Uterus (tissue), 4 donors: ENCODE measurements around the gene ANKRD40CL. TPM values are rescaled to one million over a fixed set of nuclear protein-coding genes. Genes with fewer than 3 reads are reported as not detected.

Experiments
- DNase-seq, 2 donors: peaks; one replicate each; pipeline ENCODE4 v3.0.0-alpha.2; 2019 to 2020
- H3K27ac ChIP-seq, 2 donors: fragments of 200-600 bp; sonication (generic); 1 replicate in 1 of 2; 2 replicates in 1 of 2; pipeline ENCODE4 v1.5.1; 2016 to 2018
- H3K27me3 ChIP-seq, 2 donors: fragments of 200-600 bp; sonication (generic); one replicate each; pipeline ENCODE4 v1.5.1; 2018 to 2019; ENCODE audit warnings: control low read depth in 1 of 2
- H3K36me3 ChIP-seq, 2 donors: fragments of 200-600 bp; sonication (generic); one replicate each; pipeline ENCODE4 v1.5.1; 2019; ENCODE audit warnings: control low read depth in 1 of 2
- H3K4me1 ChIP-seq, 2 donors: fragments of 200-600 bp; sonication (generic); one replicate each; pipeline ENCODE4 v1.5.1; 2018 to 2019; ENCODE audit warnings: control low read depth in 1 of 2
- H3K4me3 ChIP-seq, 2 donors: fragments of 200-600 bp; sonication (generic); 1 replicate in 1 of 2; 2 replicates in 1 of 2; pipeline ENCODE4 v1.5.1; 2018 to 2019; ENCODE audit warnings: mild to moderate bottlenecking in 1 of 2
- H3K9me3 ChIP-seq, 2 donors: fragments of 200-600 bp; sonication (generic); one replicate each; pipeline ENCODE4 v1.5.1; 2019; ENCODE audit warnings: control low read depth in 1 of 2
- CTCF ChIP-seq, 4 experiments: fragments of 200-600 bp in 2 of 4; fragments of 450-650 bp in 2 of 4; sonication (generic) in 2 of 4; IDR thresholded peaks; one replicate each; pipeline ENCODE4 v1.5.1; 2016 to 2019; ENCODE audit warnings: antibody characterized with exemption in 4 of 4, mild to moderate bottlenecking in 2 of 4, moderate library complexity in 1 of 4
- POLR2A ChIP-seq, 2 donors: fragments of 450-650 bp; IDR thresholded peaks; one replicate each; pipeline ENCODE4 v1.6.1; 2016; ENCODE audit warnings: antibody characterized with exemption in 2 of 2, mild to moderate bottlenecking in 1 of 2, moderate library complexity in 1 of 2
- intact Hi-C: fragments of 100-400 bp; cut with DNase I; formaldehyde crosslinking; loops from one replicate; pipeline ENCODE4 v1.15.1; 2023; ENCODE audit warnings: low total_unique reads
- total RNA-seq, 4 donors: library from RNA; depleted of rRNA in 3 of 4; stranded (reverse); fragments of >200 nt in 3 of 4; gene quantifications; one replicate each; pipeline versions ENCODE4 v1.1.0 to v1.2.4, GENCODE V29; 2014 to 2023
- donor health status: DM: yes; HTN: yes; CAD: no.

The ANKRD40CL gene
- total RNA-seq, 4 donors from 2014 or later, result not detected

GRCh38 chr17:50803676-50804075 is 36.4 kb upstream of the ANKRD40CL start:
- Histone ChIP-seq H3K36me3 (no peaks in the 10 kb centered on the region), H3K4me1 (no peaks in the 10 kb centered on the region), H3K4me3 (no peak overlapping the region), H3K27me3 (no peaks in the 10 kb centered on the region), H3K9me3 (no peaks in the 10 kb centered on the region), H3K27ac (no peak overlapping the region)
- intact Hi-C loops, result no loop called here
- TF ChIP-seq CTCF (IDR thresholded peaks at IDR 0.05) (no peak), POLR2A (IDR thresholded peaks at IDR 0.05) (no peak)
- DNase-seq, result no peak

GRCh38 chr17:50802609-50803571 is 35.6 kb upstream of the ANKRD40CL start:
- TF ChIP-seq CTCF (IDR thresholded peaks at IDR 0.05) (no peak), POLR2A (IDR thresholded peaks at IDR 0.05) (no peak)
- no peaks in the 10 kb centered on the region for H3K9me3 ChIP-seq
- no peak overlapping the region for H3K4me3 ChIP-seq
- no peaks in the 10 kb centered on the region for H3K4me1 ChIP-seq
- no peak overlapping the region for H3K27ac ChIP-seq
- H3K27me3 ChIP-seq, result no peaks in the 10 kb centered on the region
- intact Hi-C loops, result no loop called here
- no peaks in the 10 kb centered on the region for H3K36me3 ChIP-seq
- no peak for DNase-seq

- no peak overlapping the region for H3K27ac ChIP-seq
- intact Hi-C loops, result no loop called here
- H3K27me3 ChIP-seq, result no peaks in the 10 kb centered on the region
- no peaks in the 10 kb centered on the region for H3K9me3 ChIP-seq
- no peaks in the 10 kb centered on the region for H3K4me1 ChIP-seq
- no peaks in the 10 kb centered on the region for H3K36me3 ChIP-seq
- DNase-seq, result no peak
- TF ChIP-seq CTCF (IDR thresholded peaks at IDR 0.05) (no peak), POLR2A (IDR thresholded peaks at IDR 0.05) (no peak)
- H3K4me3 ChIP-seq, result no peak overlapping the region
Measured at GRCh38 chr17:50800196-50800700, 32.9 kb upstream of the ANKRD40CL start.

- Histone ChIP-seq H3K27ac (no peak overlapping the region), H3K9me3 (no peaks in the 10 kb centered on the region), H3K4me3 (no peak overlapping the region), H3K4me1 (no peaks in the 10 kb centered on the region), H3K36me3 (no peaks in the 10 kb centered on the region), H3K27me3 (no peaks in the 10 kb centered on the region)
- intact Hi-C loops, result no loop called here
- TF ChIP-seq CTCF (IDR thresholded peaks at IDR 0.05), result no peak
- TF ChIP-seq POLR2A (IDR thresholded peaks at IDR 0.05), result no peak
- DNase-seq, result no peak
Measured at GRCh38 chr17:50799582-50799981, 32.3 kb upstream of the ANKRD40CL start.
